Suprapubic skin (tissue), 4 donors: ENCODE measurements around the gene ZNF30. TPM values are rescaled to one million over a fixed set of nuclear protein-coding genes. Genes with fewer than 3 reads are reported as not detected.

Source experiments
- DNase-seq, 2 donors: peaks; one replicate each; pipeline ENCODE4 v3.0.0-alpha.2; 2019; ENCODE audit warnings: low spot score in 2 of 2
- H3K27ac ChIP-seq: fragments of 200-600 bp; sonication (generic); one replicate; pipeline ENCODE4 v1.5.1; 2019
- H3K27me3 ChIP-seq: fragments of 200-600 bp; sonication (generic); one replicate; pipeline ENCODE4 v1.5.1; 2019
- H3K36me3 ChIP-seq: fragments of 200-600 bp; sonication (generic); one replicate; pipeline ENCODE4 v1.5.1; 2019
- H3K4me1 ChIP-seq: fragments of 200-600 bp; sonication (generic); one replicate; pipeline ENCODE4 v1.5.1; 2019
- H3K4me3 ChIP-seq: fragments of 200-600 bp; sonication (generic); one replicate; pipeline ENCODE4 v1.5.1; 2019; ENCODE audit warnings: mild to moderate bottlenecking
- H3K9me3 ChIP-seq: fragments of 200-600 bp; sonication (generic); one replicate; pipeline ENCODE4 v1.5.1; 2019
- EP300 ChIP-seq: sonication (generic); formaldehyde crosslinking; IDR thresholded peaks from one replicate; pipeline ENCODE4 v1.6.1; 2017; ENCODE audit warnings: antibody characterized with exemption
- POLR2A ChIP-seq, 2 donors: fragments of 450-650 bp; IDR thresholded peaks; one replicate each; pipeline ENCODE4 v1.6.1; 2017; ENCODE audit warnings: antibody characterized with exemption in 2 of 2, mild to moderate bottlenecking in 2 of 2, moderate library complexity in 2 of 2
- POLR2AphosphoS5 ChIP-seq, 3 donors: sonication (generic); formaldehyde crosslinking; IDR thresholded peaks; one replicate each; pipeline ENCODE4 v1.6.1; 2017; ENCODE audit warnings: antibody characterized with exemption in 3 of 3
- WGBS: methylation state at CpG from one replicate; pipeline ENCODE4 v1.1.5; 2018; 5-methylcytosine and 5-hydroxymethylcytosine counted together
- total RNA-seq, 4 donors: library from RNA; depleted of rRNA; stranded (reverse); fragments of >200 nt; gene quantifications; one replicate each; pipeline ENCODE4 v1.1.0, GENCODE V29; 2016
- TF ChIP-seq, protein P1 (sequence below), 2 donors: fragments of 200-600 bp in 1 of 2; fragments of 450-650 bp in 1 of 2; sonication (generic) in 1 of 2; IDR thresholded peaks; one replicate each; pipeline ENCODE4 v1.5.1; 2016 to 2019; ENCODE audit warnings: antibody characterized with exemption in 2 of 2, mild to moderate bottlenecking in 1 of 2, moderate library complexity in 1 of 2

The ZNF30 gene
- total RNA-seq, 4 donors from 2014 or later = 0.44 to 3.4 (median 1.5) TPM

DNA sequence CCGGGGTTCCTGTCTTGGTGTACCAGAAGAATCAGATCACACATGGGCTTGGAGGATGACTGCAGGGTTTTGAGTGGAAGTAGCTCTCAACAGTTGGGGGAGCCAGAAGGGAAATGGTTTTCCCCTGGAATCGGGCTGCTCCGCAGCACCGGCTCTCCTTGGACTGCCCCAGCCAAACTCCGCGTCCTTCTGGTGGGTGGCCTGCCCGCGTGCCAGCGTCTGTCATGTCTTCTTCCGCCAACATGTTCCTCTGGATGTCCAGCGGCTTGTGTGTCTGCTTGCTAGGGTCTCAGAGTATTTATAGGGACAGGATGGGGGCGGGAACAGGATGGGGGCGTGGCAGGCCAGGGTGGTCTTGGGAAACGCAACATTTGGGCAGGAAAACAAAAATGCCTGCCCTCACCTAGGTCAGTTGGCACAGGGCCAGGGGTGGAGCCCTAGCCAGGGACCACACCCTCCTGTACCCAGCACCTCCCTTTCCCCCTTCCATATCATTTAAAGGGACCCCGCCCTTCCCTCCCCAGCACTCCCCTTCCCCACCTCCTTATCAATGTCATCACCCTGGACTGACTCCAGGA lies 1.3 kb upstream of the ZNF30 start:
- Histone ChIP-seq H3K4me3 (no peak overlapping the region), H3K27ac (no peak overlapping the region), H3K9me3 (no peaks in the 10 kb centered on the region), H3K36me3 (peaks cover 6% of the 10 kb centered on the region), H3K27me3 (no peaks in the 10 kb centered on the region), H3K4me1 (peaks cover 18% of the 10 kb centered on the region)
- TF ChIP-seq POLR2A (IDR thresholded peaks at IDR 0.05) = no peak
- TF ChIP-seq, protein P1, sequence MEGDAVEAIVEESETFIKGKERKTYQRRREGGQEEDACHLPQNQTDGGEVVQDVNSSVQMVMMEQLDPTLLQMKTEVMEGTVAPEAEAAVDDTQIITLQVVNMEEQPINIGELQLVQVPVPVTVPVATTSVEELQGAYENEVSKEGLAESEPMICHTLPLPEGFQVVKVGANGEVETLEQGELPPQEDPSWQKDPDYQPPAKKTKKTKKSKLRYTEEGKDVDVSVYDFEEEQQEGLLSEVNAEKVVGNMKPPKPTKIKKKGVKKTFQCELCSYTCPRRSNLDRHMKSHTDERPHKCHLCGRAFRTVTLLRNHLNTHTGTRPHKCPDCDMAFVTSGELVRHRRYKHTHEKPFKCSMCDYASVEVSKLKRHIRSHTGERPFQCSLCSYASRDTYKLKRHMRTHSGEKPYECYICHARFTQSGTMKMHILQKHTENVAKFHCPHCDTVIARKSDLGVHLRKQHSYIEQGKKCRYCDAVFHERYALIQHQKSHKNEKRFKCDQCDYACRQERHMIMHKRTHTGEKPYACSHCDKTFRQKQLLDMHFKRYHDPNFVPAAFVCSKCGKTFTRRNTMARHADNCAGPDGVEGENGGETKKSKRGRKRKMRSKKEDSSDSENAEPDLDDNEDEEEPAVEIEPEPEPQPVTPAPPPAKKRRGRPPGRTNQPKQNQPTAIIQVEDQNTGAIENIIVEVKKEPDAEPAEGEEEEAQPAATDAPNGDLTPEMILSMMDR (IDR thresholded peaks at IDR 0.05) = no peak
- no peak for TF ChIP-seq EP300
- no peak for TF ChIP-seq POLR2AphosphoS5 (IDR thresholded peaks at IDR 0.05)
- 89% methylated on average over 15 of the region's 15 CpGs for WGBS
- DNase-seq = no peak

DNA sequence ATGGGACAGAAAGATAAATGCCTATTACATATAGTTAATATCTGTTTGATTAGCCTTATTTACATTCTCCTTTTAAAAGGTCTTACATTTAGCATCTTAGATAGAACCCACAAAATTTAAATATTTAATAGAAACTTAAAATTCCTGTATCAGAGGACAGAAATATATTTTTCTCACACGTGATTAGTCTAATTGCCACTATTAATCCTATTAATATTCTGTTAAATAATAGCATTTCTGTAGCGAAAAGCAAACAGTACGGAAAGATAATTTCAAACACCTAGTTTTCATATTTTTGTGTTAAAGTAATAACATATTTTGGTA lies 380 bp upstream of the ZNF30 start:
- no peak overlapping the region for H3K27ac ChIP-seq
- H3K9me3 ChIP-seq = no peaks in the 10 kb centered on the region
- H3K27me3 ChIP-seq = no peaks in the 10 kb centered on the region
- peaks cover 18% of the 10 kb centered on the region for H3K4me1 ChIP-seq
- TF ChIP-seq POLR2A (IDR thresholded peaks at IDR 0.05) = no peak
- TF ChIP-seq EP300 = no peak
- TF ChIP-seq POLR2AphosphoS5 (IDR thresholded peaks at IDR 0.05) = no peak
- TF ChIP-seq, protein P1 (IDR thresholded peaks at IDR 0.05) = no peak
- no peak for DNase-seq
- 68% methylated on average over 3 of the region's 3 CpGs for WGBS
- H3K4me3 ChIP-seq = peak overlapping the region; percentile 67
- H3K36me3 ChIP-seq = peaks cover 10% of the 10 kb centered on the region

GRCh38 chr19:34932494-34932893 lies 5.8 kb downstream of the ZNF30 start:
- no peaks in the 10 kb centered on the region for H3K9me3 ChIP-seq
- H3K36me3 ChIP-seq = peaks cover 60% of the 10 kb centered on the region
- H3K4me3 ChIP-seq = no peak overlapping the region
- peaks cover 8% of the 10 kb centered on the region for H3K4me1 ChIP-seq
- TF ChIP-seq, protein P1 (IDR thresholded peaks at IDR 0.05) = no peak
- TF ChIP-seq POLR2AphosphoS5 (IDR thresholded peaks at IDR 0.05) (no peak), POLR2A (IDR thresholded peaks at IDR 0.05) (no peak), EP300 (no peak)
- DNase-seq = no peak
- H3K27ac ChIP-seq = no peak overlapping the region
- 97% methylated on average over 6 of the region's 6 CpGs for WGBS
- no peaks in the 10 kb centered on the region for H3K27me3 ChIP-seq

DNA sequence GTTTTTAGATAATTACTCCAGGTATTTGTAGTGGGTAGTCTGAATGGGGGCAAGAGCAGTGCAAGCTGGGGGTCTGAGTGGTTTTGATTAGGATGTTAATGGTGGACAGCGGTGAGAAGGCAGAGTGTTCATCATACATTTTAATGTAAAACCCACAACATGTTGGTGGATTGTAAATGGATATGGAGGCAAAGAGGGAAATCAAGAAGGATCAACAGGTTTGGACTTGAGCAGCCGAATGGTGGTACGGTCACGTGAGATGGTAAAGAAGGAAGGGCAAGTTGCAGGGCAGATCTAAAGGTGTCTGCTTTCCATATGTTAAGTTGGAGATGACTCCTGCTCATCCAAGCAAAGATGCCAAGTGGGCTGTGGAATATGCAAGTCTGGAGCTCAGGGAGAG lies 9.5 kb downstream of the ZNF30 start:
- no peaks in the 10 kb centered on the region for H3K4me1 ChIP-seq
- DNase-seq = no peak
- peaks cover 56% of the 10 kb centered on the region for H3K36me3 ChIP-seq
- no peaks in the 10 kb centered on the region for H3K27me3 ChIP-seq
- WGBS = 96% methylated on average over 4 of the region's 4 CpGs
- TF ChIP-seq, protein P1 (IDR thresholded peaks at IDR 0.05) = no peak
- no peak for TF ChIP-seq POLR2A (IDR thresholded peaks at IDR 0.05)
- TF ChIP-seq POLR2AphosphoS5 (IDR thresholded peaks at IDR 0.05) = no peak
- no peak for TF ChIP-seq EP300
- no peaks in the 10 kb centered on the region for H3K9me3 ChIP-seq
- H3K4me3 ChIP-seq = no peak overlapping the region
- no peak overlapping the region for H3K27ac ChIP-seq

GRCh38 chr19:34938886-34939285 lies 12.2 kb downstream of the ZNF30 start:
- WGBS = 91% methylated on average over 10 of the region's 10 CpGs
- Histone ChIP-seq H3K36me3 (peaks cover 51% of the 10 kb centered on the region), H3K4me3 (no peak overlapping the region), H3K27me3 (no peaks in the 10 kb centered on the region), H3K4me1 (no peaks in the 10 kb centered on the region), H3K9me3 (peaks cover 4% of the 10 kb centered on the region), H3K27ac (no peak overlapping the region)
- TF ChIP-seq POLR2A (IDR thresholded peaks at IDR 0.05) (no peak), POLR2AphosphoS5 (IDR thresholded peaks at IDR 0.05) (no peak), EP300 (no peak)
- TF ChIP-seq, protein P1 (IDR thresholded peaks at IDR 0.05) = no peak
- DNase-seq = no peak
